Measurements from ENCODE around the gene ASCC1.

DNA sequence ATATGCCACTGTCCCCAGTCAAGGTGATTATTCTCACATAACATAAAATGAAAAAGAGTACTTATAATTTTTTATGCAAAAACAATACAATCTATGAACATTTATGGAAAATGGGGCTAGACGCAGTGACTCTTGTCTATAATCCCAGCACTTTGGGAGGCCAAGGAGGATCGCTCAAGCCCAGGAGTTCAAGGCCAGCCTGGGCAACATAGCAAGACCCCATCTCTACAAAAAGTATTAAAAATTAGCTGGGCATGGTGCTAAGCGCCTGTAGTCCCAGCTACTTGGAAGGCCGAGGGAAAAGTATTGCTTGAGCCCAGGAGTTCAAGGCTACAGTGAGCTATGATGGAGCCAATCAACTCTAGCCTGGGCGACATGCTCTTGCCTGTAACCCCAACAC, 14.8 kb downstream of the ASCC1 start:
- TF ChIP-seq, protein P1, sequence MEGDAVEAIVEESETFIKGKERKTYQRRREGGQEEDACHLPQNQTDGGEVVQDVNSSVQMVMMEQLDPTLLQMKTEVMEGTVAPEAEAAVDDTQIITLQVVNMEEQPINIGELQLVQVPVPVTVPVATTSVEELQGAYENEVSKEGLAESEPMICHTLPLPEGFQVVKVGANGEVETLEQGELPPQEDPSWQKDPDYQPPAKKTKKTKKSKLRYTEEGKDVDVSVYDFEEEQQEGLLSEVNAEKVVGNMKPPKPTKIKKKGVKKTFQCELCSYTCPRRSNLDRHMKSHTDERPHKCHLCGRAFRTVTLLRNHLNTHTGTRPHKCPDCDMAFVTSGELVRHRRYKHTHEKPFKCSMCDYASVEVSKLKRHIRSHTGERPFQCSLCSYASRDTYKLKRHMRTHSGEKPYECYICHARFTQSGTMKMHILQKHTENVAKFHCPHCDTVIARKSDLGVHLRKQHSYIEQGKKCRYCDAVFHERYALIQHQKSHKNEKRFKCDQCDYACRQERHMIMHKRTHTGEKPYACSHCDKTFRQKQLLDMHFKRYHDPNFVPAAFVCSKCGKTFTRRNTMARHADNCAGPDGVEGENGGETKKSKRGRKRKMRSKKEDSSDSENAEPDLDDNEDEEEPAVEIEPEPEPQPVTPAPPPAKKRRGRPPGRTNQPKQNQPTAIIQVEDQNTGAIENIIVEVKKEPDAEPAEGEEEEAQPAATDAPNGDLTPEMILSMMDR (IDR thresholded peaks at IDR 0.05; ENCODE audit: borderline replicate concordance, extremely low read depth, low read length, poor library complexity, severe bottlenecking) = no peak
- TF ChIP-seq EZH2 (IDR thresholded peaks at IDR 0.05; ENCODE audit: borderline replicate concordance, low read depth, low read length, severe bottlenecking) = no peak

Data from DND-41 (cell line).